Neural progenitor cell (in vitro differentiated cells): Measurements from ENCODE around the gene CAPZA1.

Source experiments
- EZH2 ChIP-seq: fragments of 200-600 bp; sonication (generic); IDR thresholded peaks from 2 replicates; pipeline ENCODE4 v1.6.1; 2017; ENCODE audit warnings: antibody characterized with exemption, mild to moderate bottlenecking, moderate library complexity
- TF ChIP-seq, protein P1 (sequence below): fragments of 200-600 bp; sonication (generic); IDR thresholded peaks from 2 replicates; pipeline ENCODE4 v1.5.1; 2017; ENCODE audit warnings: antibody characterized with exemption, mild to moderate bottlenecking

DNA sequence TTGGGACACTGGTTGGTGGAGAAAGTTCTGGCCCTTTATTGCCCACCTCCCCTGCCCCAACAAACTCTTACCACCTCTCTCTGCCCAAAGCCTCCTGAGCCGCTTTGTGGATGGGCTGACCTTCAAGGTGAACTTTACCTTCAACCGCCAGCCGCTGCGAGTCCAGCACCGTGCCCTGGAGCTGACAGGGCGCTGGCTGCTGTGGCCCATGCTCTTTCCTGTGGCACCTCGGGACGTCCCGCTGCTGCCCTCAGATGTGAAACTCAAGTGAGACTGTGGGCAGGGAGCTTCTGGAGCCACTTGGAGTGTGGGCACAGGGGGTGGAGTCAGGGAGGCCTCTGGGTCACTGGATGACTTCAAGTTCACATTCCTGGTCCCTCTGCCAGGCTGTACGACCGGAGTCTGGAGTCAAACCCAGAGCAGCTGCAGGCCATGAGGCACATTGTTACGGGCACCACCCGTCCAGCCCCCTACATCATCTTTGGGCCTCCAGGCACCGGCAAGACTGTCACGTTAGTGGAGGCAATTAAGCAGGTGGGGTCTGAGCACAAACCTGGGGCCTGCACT is 74.8 kb downstream of the CAPZA1 start:
- TF ChIP-seq, protein P1, sequence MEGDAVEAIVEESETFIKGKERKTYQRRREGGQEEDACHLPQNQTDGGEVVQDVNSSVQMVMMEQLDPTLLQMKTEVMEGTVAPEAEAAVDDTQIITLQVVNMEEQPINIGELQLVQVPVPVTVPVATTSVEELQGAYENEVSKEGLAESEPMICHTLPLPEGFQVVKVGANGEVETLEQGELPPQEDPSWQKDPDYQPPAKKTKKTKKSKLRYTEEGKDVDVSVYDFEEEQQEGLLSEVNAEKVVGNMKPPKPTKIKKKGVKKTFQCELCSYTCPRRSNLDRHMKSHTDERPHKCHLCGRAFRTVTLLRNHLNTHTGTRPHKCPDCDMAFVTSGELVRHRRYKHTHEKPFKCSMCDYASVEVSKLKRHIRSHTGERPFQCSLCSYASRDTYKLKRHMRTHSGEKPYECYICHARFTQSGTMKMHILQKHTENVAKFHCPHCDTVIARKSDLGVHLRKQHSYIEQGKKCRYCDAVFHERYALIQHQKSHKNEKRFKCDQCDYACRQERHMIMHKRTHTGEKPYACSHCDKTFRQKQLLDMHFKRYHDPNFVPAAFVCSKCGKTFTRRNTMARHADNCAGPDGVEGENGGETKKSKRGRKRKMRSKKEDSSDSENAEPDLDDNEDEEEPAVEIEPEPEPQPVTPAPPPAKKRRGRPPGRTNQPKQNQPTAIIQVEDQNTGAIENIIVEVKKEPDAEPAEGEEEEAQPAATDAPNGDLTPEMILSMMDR: no peak
- TF ChIP-seq EZH2: no peak
